Measurements from ENCODE around the gene TIGD2.
"Not testable (repeated sequence)": the region's sequence is repeated elsewhere in the genome, so short reads cannot be mapped to it uniquely, and the experiment has no call there.

The TIGD2 gene

GRCh38 chr4:89134775-89135319 lies 23.5 kb downstream of the TIGD2 start:
- H3K27ac ChIP-seq: no peak overlapping the region
- no peak for DNase-seq (ENCODE audit: low spot score)
- no peak overlapping the region for H3K4me3 ChIP-seq
- TF ChIP-seq, protein P1, sequence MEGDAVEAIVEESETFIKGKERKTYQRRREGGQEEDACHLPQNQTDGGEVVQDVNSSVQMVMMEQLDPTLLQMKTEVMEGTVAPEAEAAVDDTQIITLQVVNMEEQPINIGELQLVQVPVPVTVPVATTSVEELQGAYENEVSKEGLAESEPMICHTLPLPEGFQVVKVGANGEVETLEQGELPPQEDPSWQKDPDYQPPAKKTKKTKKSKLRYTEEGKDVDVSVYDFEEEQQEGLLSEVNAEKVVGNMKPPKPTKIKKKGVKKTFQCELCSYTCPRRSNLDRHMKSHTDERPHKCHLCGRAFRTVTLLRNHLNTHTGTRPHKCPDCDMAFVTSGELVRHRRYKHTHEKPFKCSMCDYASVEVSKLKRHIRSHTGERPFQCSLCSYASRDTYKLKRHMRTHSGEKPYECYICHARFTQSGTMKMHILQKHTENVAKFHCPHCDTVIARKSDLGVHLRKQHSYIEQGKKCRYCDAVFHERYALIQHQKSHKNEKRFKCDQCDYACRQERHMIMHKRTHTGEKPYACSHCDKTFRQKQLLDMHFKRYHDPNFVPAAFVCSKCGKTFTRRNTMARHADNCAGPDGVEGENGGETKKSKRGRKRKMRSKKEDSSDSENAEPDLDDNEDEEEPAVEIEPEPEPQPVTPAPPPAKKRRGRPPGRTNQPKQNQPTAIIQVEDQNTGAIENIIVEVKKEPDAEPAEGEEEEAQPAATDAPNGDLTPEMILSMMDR (IDR thresholded peaks at IDR 0.05): no peak

DNA sequence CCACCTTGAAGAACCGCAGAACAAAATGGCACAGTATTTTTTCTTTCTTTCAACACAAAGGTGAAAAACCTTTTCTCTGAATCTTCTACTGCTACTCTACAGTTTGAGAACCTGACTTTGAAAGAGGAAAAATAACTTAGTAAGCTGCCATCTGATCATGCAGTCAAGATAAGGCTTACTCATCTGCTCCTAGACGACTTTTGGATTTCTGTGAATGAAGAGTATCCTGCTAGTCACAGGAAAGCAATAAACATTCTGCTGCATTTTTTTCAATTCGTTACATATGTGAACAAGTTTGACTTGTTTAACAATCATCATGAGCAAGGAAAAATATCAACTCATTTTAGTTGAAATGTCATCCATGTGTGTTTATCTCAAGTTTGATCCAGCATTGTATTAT lies 25.2 kb downstream of the TIGD2 start:
- TF ChIP-seq, protein P1 (IDR thresholded peaks at IDR 0.05): no peak
- no peak for DNase-seq (ENCODE audit: low spot score)
- no peak overlapping the region for H3K27ac ChIP-seq
- no peak overlapping the region for H3K4me3 ChIP-seq

- TF ChIP-seq, protein P1 (IDR thresholded peaks at IDR 0.05): no peak
- no peak for DNase-seq (ENCODE audit: low spot score)
- Histone ChIP-seq H3K27ac (no peak overlapping the region), H3K4me3 (no peak overlapping the region)
These were observed 25.9 kb downstream of the TIGD2 start for GRCh38 chr4:89137231-89137630.

GRCh38 chr4:89137695-89138094 lies 26.4 kb downstream of the TIGD2 start:
- Histone ChIP-seq H3K27ac (no peak overlapping the region), H3K4me3 (no peak overlapping the region)
- DNase-seq (ENCODE audit: low spot score): no peak
- TF ChIP-seq, protein P1 (IDR thresholded peaks at IDR 0.05): no peak

- TF ChIP-seq, protein P1 (IDR thresholded peaks at IDR 0.05): no peak
- Histone ChIP-seq H3K27ac (no peak overlapping the region), H3K4me3 (no peak overlapping the region)
- DNase-seq (ENCODE audit: low spot score): no peak
These were observed 28.9 kb downstream of the TIGD2 start for GRCh38 chr4:89140168-89140759.

GRCh38 chr4:89142691-89143669 lies 31.6 kb downstream of the TIGD2 start:
- no peak overlapping the region for H3K27ac ChIP-seq
- DNase-seq (ENCODE audit: low spot score): no peak
- TF ChIP-seq, protein P1 (IDR thresholded peaks at IDR 0.05): no peak
- no peak overlapping the region for H3K4me3 ChIP-seq

GRCh38 chr4:89144652-89145051 lies 33.3 kb downstream of the TIGD2 start:
- H3K27ac ChIP-seq; H3K4me3 ChIP-seq; DNase-seq (ENCODE audit: low spot score): not testable (repeated sequence)
